B cell (primary cell): ENCODE measurements around the gene TGFA. TPM values are rescaled to one million over a fixed set of nuclear protein-coding genes. Genes with fewer than 3 reads are reported as not detected.

Source experiments
- ATAC-seq: fragments of 200-7000 bp; cut with Tn5 transposase; one replicate; pipeline ENCODE4 v1.10.0; 2021; ENCODE audit warnings: low read depth, mild to moderate bottlenecking, moderate number of reproducible peaks, moderate library complexity
- CTCF ChIA-PET: fragments of 350-600 bp; sonication (Branson Sonifier 250); formaldehyde crosslinking; loops from one replicate; lab custom pipeline; 2021; ENCODE audit warnings: antibody characterized with exemption, inconsistent platforms; lab: Charles Lee
- POLR2A ChIA-PET: fragments of 350-600 bp; sonication (Branson Sonifier 250); formaldehyde crosslinking; loops from one replicate; lab custom pipeline; 2021; ENCODE audit warnings: antibody characterized with exemption; lab: Charles Lee
- DNase-seq: peaks from one replicate; pipeline ENCODE4 v3.0.0; 2013
- H2AFZ ChIP-seq: 2 replicates; pipeline ENCODE4 v1.6.1; 2012; ENCODE audit warnings: mild to moderate bottlenecking, low read depth, low read length; ENCODE audit not compliant: insufficient read depth, poor library complexity, severe bottlenecking
- H3K27ac ChIP-seq, 2 donors: 1 replicate in 1 of 2; 2 replicates in 1 of 2; pipeline ENCODE4 v1.5.1; 2012 to 2013; ENCODE audit warnings: low read length in 2 of 2, mild to moderate bottlenecking in 2 of 2, moderate library complexity in 1 of 2
- H3K27me3 ChIP-seq, 4 experiments: fragments of 200-600 bp in 1 of 4; sonication (generic) in 1 of 4; replicated peaks in 1 of 4; 1 replicate in 2 of 4; 2 replicates in 2 of 4; pipeline versions ENCODE4 v1.6.1 to v1.7.0; 2013 to 2016; ENCODE audit warnings: low read length in 3 of 4, mild to moderate bottlenecking in 2 of 4, mixed read lengths in 1 of 4, moderate library complexity in 1 of 4; ENCODE audit not compliant: insufficient read depth in 4 of 4, control insufficient read depth in 3 of 4; ENCODE audit errors: control extremely low read depth in 1 of 4
- H3K36me3 ChIP-seq, 2 experiments: replicated peaks in 1 of 2; 1 replicate in 1 of 2; 2 replicates in 1 of 2; pipeline versions ENCODE4 v1.6.1 to v1.7.1; 2013; ENCODE audit warnings: low read length in 1 of 2; ENCODE audit not compliant: insufficient read depth in 2 of 2, control insufficient read depth in 1 of 2; ENCODE audit errors: control extremely low read depth in 1 of 2, extremely low read depth in 1 of 2
- H3K4me1 ChIP-seq, 2 donors: fragments of 200-600 bp in 1 of 2; sonication (generic) in 1 of 2; 1 replicate in 1 of 2; 2 replicates in 1 of 2; pipeline versions ENCODE4 v1.5.1 to v1.6.1; 2013 to 2017; ENCODE audit warnings: low read length in 2 of 2; ENCODE audit not compliant: control insufficient read depth in 2 of 2, insufficient read depth in 2 of 2
- H3K4me2 ChIP-seq: replicated peaks from 2 replicates; pipeline ENCODE3; 2012; ENCODE audit warnings: mild to moderate bottlenecking, low read depth, low read length; ENCODE audit not compliant: poor library complexity, severe bottlenecking
- H3K4me3 ChIP-seq, 5 experiments: fragments of 200-600 bp in 1 of 5; sonication (generic) in 1 of 5; 1 replicate in 3 of 5; 2 replicates in 2 of 5; pipeline versions ENCODE4 v1.5.1 to v1.7.0; 2011 to 2016; ENCODE audit warnings: low read length in 4 of 5, mild to moderate bottlenecking in 4 of 5, low read depth in 2 of 5, control low read depth in 1 of 5, moderate library complexity in 1 of 5; ENCODE audit not compliant: insufficient read depth in 1 of 5; ENCODE audit errors: control extremely low read depth in 1 of 5, extremely low read depth in 1 of 5
- H3K79me2 ChIP-seq: fragments of 200-600 bp; sonication (generic); one replicate; pipeline ENCODE4 v1.6.0; 2016; ENCODE audit warnings: low read length; ENCODE audit not compliant: control insufficient read depth, insufficient read depth
- H3K9ac ChIP-seq: fragments of 200-600 bp; sonication (generic); 2 replicates; pipeline ENCODE4 v1.6.1; 2017; ENCODE audit warnings: mild to moderate bottlenecking, low read length, moderate library complexity
- H3K9me3 ChIP-seq, 3 donors: one replicate each; pipeline versions ENCODE4 v1.6.1 to v1.7.1; 2013; ENCODE audit warnings: low read length in 2 of 3; ENCODE audit not compliant: control insufficient read depth in 2 of 3, insufficient read depth in 1 of 3; ENCODE audit errors: control extremely low read depth in 1 of 3
- H4K20me1 ChIP-seq: 2 replicates; pipeline ENCODE4 v1.6.0; 2012; ENCODE audit warnings: mild to moderate bottlenecking, low read length; ENCODE audit not compliant: insufficient read depth, control insufficient read depth, poor library complexity, severe bottlenecking
- H3K27ac Mint-ChIP-seq: one replicate; pipeline ENCODE4 v1.8.0; 2021; ENCODE audit warnings: mixed read lengths
- H3K27me3 Mint-ChIP-seq: one replicate; pipeline ENCODE4 v1.8.0; 2021; ENCODE audit warnings: mixed read lengths
- H3K4me1 Mint-ChIP-seq: one replicate; pipeline ENCODE4 v1.8.0; 2021; ENCODE audit warnings: mixed read lengths
- H3K4me3 Mint-ChIP-seq: one replicate; pipeline ENCODE4 v1.8.0; 2021; ENCODE audit warnings: mixed read lengths
- H3K9me3 Mint-ChIP-seq: one replicate; pipeline ENCODE4 v1.8.0; 2022; ENCODE audit warnings: mixed read lengths; ENCODE audit not compliant: insufficient read depth
- CTCF ChIP-seq: fragments of 200-600 bp; IDR thresholded peaks from one replicate; pipeline ENCODE4 v1.8.0; 2022; ENCODE audit warnings: antibody characterized with exemption, mild to moderate bottlenecking
- EZH2 ChIP-seq: IDR thresholded peaks from 2 replicates; pipeline ENCODE4 v1.6.1; 2012; ENCODE audit warnings: borderline replicate concordance, low read depth, mild to moderate bottlenecking, moderate library complexity, low read length; ENCODE audit not compliant: insufficient read depth, poor library complexity, severe bottlenecking
- WGBS: methylation state at CpG from one replicate; pipeline ENCODE4 v1.1.5; 2013; ENCODE audit warnings: missing lambda C conversion rate; ENCODE audit not compliant: insufficient coverage; 5-methylcytosine and 5-hydroxymethylcytosine counted together
- intact Hi-C: fragments of 100-400 bp; cut with micrococcal nuclease; formaldehyde crosslinking; loops from one replicate; pipeline ENCODE4 v1.10.0; 2022
- polyA plus RNA-seq: library from polyadenylated mRNA; depleted of rRNA; stranded (reverse); fragments of >200 nt; gene quantifications from 2 replicates; pipeline ENCODE4 v1.2.3, GENCODE V29; 2012
- total RNA-seq, 2 donors: library from RNA; stranded (reverse); fragments of 120-200 nt in 1 of 2; gene quantifications; 1 replicate in 1 of 2; 2 replicates in 1 of 2; pipeline versions ENCODE4 v1.2.3 to v1.2.4, GENCODE V29; 2013 to 2022

Gene TGFA
- total and polyA plus RNA-seq, 2 donors (not counting 1 experiment from before 2014, with no cell fraction given) = 0.04 TPM; not detected in 1

- Histone ChIP-seq H3K79me2 (no peaks in the 10 kb centered on the region), H2AFZ (no peak overlapping the region), H3K27me3 (no peaks in the 10 kb centered on the region), H3K4me3 (no peak overlapping the region), H3K36me3 (no peaks in the 10 kb centered on the region), H3K27ac (no peak overlapping the region), H3K9me3 (peaks cover 0 to 8% (median 0%) of the 10 kb centered on the region in 3 donors), H3K9ac (no peak overlapping the region), H3K4me1 (no peaks in the 10 kb centered on the region), H3K4me2 (no peak overlapping the region), H4K20me1 (no peaks in the 10 kb centered on the region)
- intact Hi-C loops = no loop called here
- TF ChIP-seq CTCF (no peak), EZH2 (no peak)
- no peak for DNase-seq
- Mint-ChIP-seq H3K4me3 (no peak overlapping the region), H3K4me1 (peaks cover 3% of the 10 kb centered on the region), H3K27ac (no peak overlapping the region), H3K27me3 (peaks cover 17% of the 10 kb centered on the region), H3K9me3 (no peaks in the 10 kb centered on the region)
- WGBS = 96% methylated on average over 4 of the region's 4 CpGs
- POLR2A ChIA-PET = no interaction called here
- CTCF ChIA-PET = no interaction called here
- no peak for ATAC-seq
These were observed 133.5 kb downstream of the TGFA start for GRCh38 chr2:70420143-70420542.

- CTCF ChIA-PET = no interaction called here
- Histone ChIP-seq H3K4me3 (no peak overlapping the region), H3K4me2 (no peak overlapping the region), H3K79me2 (no peaks in the 10 kb centered on the region), H3K36me3 (no peaks in the 10 kb centered on the region), H3K9ac (no peak overlapping the region), H3K4me1 (no peaks in the 10 kb centered on the region), H3K27ac (no peak overlapping the region), H3K27me3 (no peaks in the 10 kb centered on the region), H4K20me1 (no peaks in the 10 kb centered on the region), H2AFZ (no peak overlapping the region), H3K9me3 (peaks cover 0 to 8% (median 0%) of the 10 kb centered on the region in 3 donors)
- Mint-ChIP-seq H3K9me3 (no peaks in the 10 kb centered on the region), H3K4me3 (no peak overlapping the region), H3K27me3 (peaks cover 24% of the 10 kb centered on the region), H3K4me1 (peaks cover 3% of the 10 kb centered on the region), H3K27ac (no peak overlapping the region)
- POLR2A ChIA-PET = no interaction called here
- no peak for TF ChIP-seq EZH2
- no peak for TF ChIP-seq CTCF
- intact Hi-C loops = no loop called here
- 70% methylated on average over 8 of the region's 12 CpGs for WGBS
- no peak for DNase-seq
- ATAC-seq = no peak
These were observed 135.1 kb downstream of the TGFA start for GRCh38 chr2:70418514-70418913.
